ENCODE measurements around the gene SUGP1.
A peak's percentile ranks its signal among the peaks of the same experiment; 100 is the strongest.
"Not testable (repeated sequence)": the region's sequence is repeated elsewhere in the genome, so short reads cannot be mapped to it uniquely, and the experiment has no call there.

SUGP1 gene, protein sequence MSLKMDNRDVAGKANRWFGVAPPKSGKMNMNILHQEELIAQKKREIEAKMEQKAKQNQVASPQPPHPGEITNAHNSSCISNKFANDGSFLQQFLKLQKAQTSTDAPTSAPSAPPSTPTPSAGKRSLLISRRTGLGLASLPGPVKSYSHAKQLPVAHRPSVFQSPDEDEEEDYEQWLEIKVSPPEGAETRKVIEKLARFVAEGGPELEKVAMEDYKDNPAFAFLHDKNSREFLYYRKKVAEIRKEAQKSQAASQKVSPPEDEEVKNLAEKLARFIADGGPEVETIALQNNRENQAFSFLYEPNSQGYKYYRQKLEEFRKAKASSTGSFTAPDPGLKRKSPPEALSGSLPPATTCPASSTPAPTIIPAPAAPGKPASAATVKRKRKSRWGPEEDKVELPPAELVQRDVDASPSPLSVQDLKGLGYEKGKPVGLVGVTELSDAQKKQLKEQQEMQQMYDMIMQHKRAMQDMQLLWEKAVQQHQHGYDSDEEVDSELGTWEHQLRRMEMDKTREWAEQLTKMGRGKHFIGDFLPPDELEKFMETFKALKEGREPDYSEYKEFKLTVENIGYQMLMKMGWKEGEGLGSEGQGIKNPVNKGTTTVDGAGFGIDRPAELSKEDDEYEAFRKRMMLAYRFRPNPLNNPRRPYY

DNA sequence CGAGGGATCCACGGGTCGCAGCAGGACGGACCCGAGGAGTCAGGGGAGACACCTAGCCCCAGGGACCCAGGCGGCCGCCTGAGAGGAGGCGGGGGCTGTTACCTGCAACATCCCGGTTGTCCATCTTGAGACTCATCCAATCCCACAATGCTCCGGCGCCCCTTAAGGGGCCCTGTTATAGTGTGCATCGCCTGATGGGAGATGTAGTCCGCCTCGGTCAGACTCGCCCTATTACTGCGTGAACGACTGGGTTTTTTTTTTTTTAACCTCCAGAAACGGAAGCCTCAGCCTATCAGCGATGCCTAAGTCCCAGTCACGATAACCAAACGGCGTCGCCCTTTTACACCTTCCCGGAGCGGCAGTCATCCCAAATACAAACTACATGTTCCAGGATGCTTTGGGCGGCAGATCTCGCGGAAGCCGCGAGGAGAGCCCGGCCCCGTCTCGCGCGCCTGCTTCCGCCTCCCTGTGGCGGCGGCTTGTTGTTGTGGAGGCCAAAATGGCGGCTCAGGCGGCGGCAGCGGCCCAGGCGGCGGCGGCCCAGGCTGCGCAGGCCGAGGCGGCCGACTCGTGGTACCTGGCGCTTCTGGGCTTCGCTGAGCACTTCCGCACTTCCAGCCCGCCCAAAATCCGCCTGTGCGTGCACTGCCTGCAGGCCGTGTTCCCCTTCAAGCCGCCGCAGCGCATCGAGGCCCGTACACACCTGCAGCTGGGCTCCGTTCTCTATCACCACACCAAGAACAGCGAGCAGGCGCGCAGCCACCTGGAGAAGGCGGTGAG lies at the start of gene SUGP1, which contains the start of gene MAU2:
TSS of gene SUGP1 (minus strand) at position 149 of the 780 bp plus-strand sequence. CDS start at position 136, 13 bp downstream.
TSS of gene MAU2 (plus strand) at position 469 of the 780 bp plus-strand sequence. CDS start at position 500, 31 bp downstream.
- peak; percentile 96 for DNase-seq

DNA sequence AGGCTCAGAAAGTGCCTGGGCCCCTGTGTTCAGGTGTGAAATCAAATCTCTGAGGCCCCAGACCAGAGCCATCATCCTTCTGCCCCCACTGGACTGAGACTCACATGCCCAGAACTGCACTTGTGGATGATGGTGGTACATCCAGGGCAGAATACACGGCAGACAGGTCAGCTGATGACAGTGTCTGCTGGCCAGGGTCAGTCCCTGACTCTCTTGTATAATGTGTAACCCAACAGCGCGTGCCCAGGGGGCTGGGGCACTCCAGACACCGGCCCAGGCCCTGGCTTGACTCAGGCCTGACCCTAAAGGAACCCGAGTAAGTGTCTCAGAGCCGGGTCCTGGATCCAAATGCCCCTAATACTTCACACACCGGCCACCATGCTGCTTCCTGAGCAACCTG lies 47.8 kb upstream of the SUGP1 start:
- DNase-seq = no peak

GRCh38 chr19:19366434-19367396 lies 46.4 kb upstream of the SUGP1 start:
- DNase-seq = peak; percentile 90

DNA sequence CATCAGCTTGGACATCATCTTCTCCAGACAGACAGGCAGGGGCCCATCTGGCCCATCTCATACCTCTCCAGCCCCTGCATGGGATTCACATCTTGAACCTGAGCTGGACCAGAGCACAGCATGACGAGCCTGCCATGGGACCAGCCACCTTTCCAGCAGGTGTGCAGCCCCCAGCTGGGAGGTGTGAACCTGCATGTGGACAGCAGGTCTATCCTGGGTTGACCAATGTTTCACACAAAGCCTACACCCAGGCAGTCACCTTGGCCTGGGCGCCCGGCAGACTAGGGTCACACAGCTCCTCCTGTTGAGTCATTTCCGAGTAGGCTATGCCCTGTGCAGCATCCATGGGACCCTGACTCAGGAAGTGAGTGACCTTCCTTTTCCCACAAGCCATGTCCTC lies 41.8 kb upstream of the SUGP1 start:
- DNase-seq = no peak

GRCh38 chr19:19361075-19361594 lies 40.8 kb upstream of the SUGP1 start:
- peak; percentile 94 for DNase-seq

DNA sequence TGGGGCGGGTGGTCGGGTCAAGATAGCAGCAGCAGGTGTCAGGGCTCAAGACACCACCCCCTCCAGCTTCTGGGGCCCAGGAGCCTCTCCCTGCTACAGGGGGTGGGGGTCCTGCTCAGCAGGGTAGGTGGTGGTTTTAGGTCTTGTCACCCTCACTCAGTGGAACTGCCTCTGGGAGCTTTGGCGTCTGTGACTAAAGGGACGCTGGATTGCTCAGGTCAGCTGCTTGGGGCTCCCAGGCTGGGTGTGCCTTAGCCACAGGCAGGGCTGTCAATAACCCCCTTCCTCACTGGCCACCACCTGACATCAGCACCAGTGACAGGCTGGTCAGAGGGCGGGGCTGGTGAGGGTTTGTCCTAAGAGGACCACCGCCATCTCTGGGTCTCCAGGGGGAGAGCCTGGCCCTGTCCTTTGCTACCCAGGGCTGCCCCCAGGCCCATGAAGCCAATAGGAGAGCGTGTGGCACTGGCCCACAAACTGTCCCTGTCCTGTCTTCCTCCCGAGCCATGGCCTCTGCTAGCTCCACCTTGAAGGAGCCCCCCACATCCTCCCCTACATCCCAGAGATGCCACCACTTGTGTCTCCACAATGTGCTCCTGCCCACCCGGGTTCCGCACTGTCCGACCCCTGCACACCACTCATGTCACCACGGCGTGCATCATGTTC lies 36.7 kb upstream of the SUGP1 start:
- DNase-seq = no peak

GRCh38 chr19:19356500-19356899 lies 36.2 kb upstream of the SUGP1 start:
- DNase-seq = no peak

DNA sequence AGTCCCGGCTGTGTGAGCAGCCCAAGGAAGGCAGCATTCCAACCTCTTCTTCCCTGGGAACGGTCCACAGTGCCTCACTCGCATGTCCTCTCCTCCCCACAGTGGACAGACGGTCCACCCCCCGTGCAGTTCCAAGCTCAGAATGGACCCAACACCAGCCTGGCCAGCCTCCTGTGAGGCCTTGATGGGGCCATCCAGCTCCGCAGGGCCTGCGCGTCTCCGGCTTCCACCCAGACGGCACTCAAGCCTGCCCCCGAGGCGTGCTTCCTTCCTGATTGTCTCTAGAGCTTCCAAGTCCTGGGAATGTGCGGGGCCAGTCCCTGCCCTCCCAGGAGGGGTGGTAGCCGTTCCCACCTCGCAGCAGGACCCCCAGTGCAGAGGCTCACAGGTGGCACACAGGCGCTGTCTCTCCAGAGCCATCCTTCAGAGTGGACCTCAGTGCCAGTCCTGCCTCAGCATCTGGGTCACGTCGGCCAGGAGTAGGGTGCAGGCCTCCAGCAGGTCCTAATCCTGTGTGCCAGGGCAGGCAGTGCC lies 35.4 kb upstream of the SUGP1 start:
- no peak for DNase-seq

DNA sequence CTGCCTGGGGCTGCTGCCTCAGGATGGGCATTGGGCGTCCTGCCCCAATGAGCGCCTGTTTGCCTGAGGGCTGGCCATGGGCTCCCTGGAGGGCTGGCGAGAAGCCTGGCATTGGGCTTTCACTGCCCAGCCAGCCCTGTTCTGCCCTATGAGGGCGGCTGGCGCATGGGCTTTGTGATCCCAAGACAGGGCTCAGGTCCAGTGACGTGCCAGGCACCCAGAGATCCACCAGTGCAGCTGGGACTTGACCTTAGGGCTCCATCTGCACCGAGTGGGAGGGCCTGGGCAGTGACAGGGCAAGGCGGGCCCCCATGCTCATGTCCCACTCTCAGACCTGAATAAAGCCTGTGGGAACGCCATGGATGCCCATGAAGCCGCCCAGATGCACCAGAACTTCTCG lies 34.6 kb upstream of the SUGP1 start:
- no peak for DNase-seq

DNA sequence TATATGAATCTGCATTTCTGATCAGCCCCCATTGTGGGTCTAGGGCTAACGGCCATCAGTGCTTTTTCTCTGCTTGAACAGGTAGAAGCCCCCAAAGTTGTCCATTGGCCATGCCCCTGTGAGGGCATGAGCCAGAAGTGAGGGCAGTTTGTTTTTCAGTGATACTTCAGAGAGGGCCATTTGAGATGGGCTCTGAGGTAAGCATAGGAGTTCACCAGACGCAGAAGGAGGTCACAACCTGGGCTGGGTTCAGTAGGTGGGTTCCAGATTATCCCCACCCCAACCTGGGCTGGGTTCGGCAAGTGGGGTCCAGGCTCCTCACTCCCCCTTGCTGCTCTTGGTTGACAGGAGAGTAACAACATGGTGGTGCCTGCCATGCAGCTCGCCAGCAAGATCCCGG lies 33.7 kb upstream of the SUGP1 start:
- DNase-seq = no peak

GRCh38 chr19:19352823-19353222 lies 32.5 kb upstream of the SUGP1 start:
- DNase-seq = no peak

DNA sequence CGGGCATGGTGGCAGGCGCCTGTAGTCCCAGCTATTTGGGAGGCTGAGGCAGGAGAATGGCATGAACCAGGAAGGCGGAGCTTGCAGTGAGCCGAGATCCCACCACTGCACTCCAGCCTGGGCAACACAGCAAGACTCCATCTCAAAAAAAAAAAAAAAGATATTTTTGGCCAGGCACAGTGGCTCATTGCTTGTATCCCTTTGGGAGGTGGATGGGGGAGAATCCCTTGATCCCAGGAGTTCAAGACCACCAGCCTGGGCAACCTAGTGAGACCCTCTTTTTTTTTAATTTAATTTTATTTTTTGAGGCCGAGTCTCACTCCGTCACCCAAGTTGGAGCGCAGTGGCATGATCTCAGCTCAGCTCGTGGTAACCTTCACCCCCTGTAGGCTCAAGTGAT lies 30.4 kb upstream of the SUGP1 start:
- not testable (repeated sequence) for DNase-seq

DNA sequence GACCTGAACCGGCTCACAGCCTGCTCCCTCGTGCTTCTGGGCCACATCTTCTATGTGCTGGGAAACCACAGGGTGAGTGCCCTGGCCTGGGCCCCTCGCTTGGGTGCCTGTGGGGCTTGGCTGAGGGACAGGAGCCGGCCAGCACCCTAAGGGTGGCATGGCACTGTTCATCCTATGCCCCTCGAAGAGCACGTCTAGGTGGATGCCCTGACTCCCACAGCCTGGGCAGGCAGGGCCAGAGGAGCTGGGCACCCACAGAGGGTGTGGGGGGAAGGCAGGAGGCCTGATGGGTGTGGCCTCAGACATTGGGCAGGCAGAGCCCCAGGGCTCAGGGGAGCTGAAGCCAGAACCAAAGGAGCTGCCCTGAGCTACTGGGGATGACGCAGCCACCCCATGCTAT lies 29.1 kb upstream of the SUGP1 start:
- no peak for DNase-seq

DNA sequence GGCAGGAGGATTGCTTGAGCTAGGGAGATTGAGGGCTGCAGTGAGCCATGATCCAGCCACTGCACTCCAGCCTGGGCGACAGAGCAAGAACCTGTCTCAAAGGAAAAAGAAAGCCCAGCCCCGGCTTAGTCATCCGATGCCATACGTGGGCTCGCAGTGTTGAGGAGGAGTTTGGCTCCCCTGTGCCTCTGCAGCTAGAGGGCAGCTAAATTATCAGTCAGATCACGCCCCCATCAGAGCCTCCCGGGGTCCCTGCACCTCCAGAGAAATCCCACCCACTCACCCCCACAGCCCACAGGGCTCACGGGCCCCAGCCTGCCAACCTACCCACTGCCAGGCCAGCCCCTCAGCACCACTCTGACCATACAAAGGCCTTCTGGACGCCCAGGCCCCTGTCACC lies 28.0 kb upstream of the SUGP1 start:
- no peak for DNase-seq

DNA sequence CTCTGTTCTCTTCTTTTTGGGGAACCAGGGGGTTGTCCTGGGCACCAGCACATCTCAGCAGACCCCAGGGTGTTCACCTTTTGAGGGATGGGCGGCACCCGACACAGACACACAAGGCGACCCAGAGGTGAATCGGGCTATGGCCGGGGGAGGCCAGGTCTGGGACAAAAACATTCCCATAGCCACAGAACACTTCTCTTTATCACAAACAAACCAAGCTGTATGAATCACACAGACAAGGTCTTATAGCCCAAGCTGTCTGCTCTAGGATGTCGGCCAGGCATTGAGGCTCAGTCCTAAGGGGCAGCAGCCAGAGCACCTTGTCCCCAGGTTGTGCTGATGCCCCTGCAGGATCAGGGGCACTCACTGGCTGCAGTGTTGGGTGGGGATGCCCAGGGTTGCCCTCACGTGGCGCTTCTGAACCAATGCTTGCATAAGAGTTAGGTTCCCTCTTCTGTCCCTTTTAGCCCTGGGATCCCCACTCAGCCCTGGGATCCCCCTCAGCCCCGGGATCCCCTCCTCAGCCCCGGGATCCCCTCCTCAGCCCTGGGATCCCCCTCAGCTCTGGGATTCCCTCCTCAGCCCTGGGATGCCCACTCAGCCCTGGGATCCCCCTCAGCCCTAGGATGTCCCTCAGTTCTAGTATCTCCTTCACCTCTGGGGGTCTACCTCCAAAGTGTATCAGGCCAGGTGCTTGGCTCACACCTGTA lies 27.2 kb upstream of the SUGP1 start:
- no peak for DNase-seq

- DNase-seq = no peak
Observed at GRCh38 chr19:19345970-19346369, 25.7 kb upstream of the SUGP1 start.

GRCh38 chr19:19345232-19345631 lies 24.9 kb upstream of the SUGP1 start:
- DNase-seq = no peak

- DNase-seq = no peak
Observed at GRCh38 chr19:19343762-19344161, 23.5 kb upstream of the SUGP1 start.

DNA sequence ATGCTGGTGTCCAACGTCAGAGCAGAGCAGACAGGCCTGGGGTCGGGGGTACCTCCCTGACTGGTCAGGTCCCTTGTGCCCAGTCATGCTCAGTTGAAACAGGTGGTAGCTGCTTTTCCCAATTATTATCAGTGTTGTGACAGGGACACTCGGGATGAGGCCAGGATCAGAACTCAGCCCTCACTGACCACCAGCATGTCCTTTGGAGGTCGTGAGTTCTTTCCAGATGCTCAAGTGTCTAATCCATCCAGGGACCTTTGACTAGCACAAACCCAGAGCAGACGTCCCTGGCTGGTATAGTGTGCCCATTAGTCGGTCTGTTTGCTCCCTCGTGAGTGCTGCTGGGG lies 22.7 kb upstream of the SUGP1 start:
- DNase-seq = no peak
